ENCODE measurements around the gene POT1.

GRCh38 chr7:124843336-124843735 lies 86.3 kb downstream of the POT1 start:
- TF ChIP-seq POLR2A (IDR thresholded peaks at IDR 0.05) (no peak), CTCF (IDR thresholded peaks at IDR 0.05) (no peak)

All from suprapubic skin (tissue), 3 donors.